ENCODE results near the gene NOS3. TPM values are rescaled to one million over a fixed set of nuclear protein-coding genes. Genes with fewer than 3 reads are reported as not detected.
A peak's percentile ranks its signal among the peaks of the same experiment; 100 is the strongest.
"Not testable (repeated sequence)": the region's sequence is repeated elsewhere in the genome, so short reads cannot be mapped to it uniquely, and the experiment has no call there.

The NOS3 gene
- total and polyA plus RNA-seq, 2 donors from 2014 or later: 9.3 to 51.7 TPM

GRCh38 chr7:151011097-151011409 is 20.2 kb downstream of the NOS3 start:
- DNase-seq: peak in 1 of 5 donors; percentile 23
- Histone ChIP-seq H3K36me3 (ENCODE audit: control insufficient read depth in 2 of 3, insufficient read depth in 3 of 3, low read length in 3 of 3) (no peaks in the 10 kb centered on the region), H3K27me3 (ENCODE audit: control insufficient read depth, insufficient read depth, low read length) (peaks cover 3% of the 10 kb centered on the region), H3K9ac (ENCODE audit: low read length in 3 of 3) (no peak overlapping the region), H3K9me3 (ENCODE audit: control insufficient read depth in 2 of 3, insufficient read depth in 1 of 3, low read length in 3 of 3) (no peaks in the 10 kb centered on the region), H3K4me3 (ENCODE audit: low read length in 3 of 3) (no peak overlapping the region), H3K4me1 (ENCODE audit: control insufficient read depth in 2 of 3, insufficient read depth in 2 of 3, low read depth in 1 of 3, low read length in 3 of 3) (peaks cover 0 to 20% (median 0%) of the 10 kb centered on the region in 3 donors), H3K27ac (ENCODE audit: low read depth in 2 of 2, low read length in 2 of 2) (no peak overlapping the region)
- no peak for FAIRE-seq
- intact Hi-C loops (cut with DNase I): no loop called here
- no peak for TF ChIP-seq CTCF (IDR thresholded peaks at IDR 0.05; ENCODE audit: borderline replicate concordance, extremely low read depth, insufficient read depth)

DNA sequence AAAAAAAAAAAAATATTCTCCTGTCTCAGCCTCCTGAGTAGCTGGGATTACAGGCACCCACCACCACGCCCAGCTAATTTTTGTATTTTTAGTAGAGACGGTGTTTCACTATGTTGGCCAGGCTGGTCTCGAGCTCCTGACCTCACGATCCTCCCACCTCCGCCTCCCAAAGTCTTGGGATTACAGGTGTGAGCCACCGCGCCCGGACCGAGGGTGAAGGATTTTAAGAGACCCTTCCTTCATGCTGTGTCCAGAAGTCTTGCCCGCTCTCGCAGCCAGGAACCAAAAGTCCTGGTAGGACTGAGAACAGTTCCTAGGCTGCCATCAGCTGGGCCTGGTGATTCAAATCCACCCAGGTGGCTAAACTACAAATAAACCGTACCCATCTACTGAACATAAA is 20.8 kb downstream of the NOS3 start:
- H3K9ac ChIP-seq (ENCODE audit: low read length in 3 of 3); H3K36me3 ChIP-seq (ENCODE audit: control insufficient read depth in 2 of 3, insufficient read depth in 3 of 3, low read length in 3 of 3); H3K27me3 ChIP-seq (ENCODE audit: control insufficient read depth, insufficient read depth, low read length); DNase-seq; H3K4me3 ChIP-seq (ENCODE audit: low read length in 3 of 3); H3K27ac ChIP-seq (ENCODE audit: low read depth in 2 of 2, low read length in 2 of 2); FAIRE-seq; intact Hi-C loops (cut with DNase I); H3K9me3 ChIP-seq (ENCODE audit: control insufficient read depth in 2 of 3, insufficient read depth in 1 of 3, low read length in 3 of 3): not testable (repeated sequence)
- peaks cover 0 to 20% (median 0%) of the 10 kb centered on the region in 3 donors for H3K4me1 ChIP-seq (ENCODE audit: control insufficient read depth in 2 of 3, insufficient read depth in 2 of 3, low read depth in 1 of 3, low read length in 3 of 3)

DNA sequence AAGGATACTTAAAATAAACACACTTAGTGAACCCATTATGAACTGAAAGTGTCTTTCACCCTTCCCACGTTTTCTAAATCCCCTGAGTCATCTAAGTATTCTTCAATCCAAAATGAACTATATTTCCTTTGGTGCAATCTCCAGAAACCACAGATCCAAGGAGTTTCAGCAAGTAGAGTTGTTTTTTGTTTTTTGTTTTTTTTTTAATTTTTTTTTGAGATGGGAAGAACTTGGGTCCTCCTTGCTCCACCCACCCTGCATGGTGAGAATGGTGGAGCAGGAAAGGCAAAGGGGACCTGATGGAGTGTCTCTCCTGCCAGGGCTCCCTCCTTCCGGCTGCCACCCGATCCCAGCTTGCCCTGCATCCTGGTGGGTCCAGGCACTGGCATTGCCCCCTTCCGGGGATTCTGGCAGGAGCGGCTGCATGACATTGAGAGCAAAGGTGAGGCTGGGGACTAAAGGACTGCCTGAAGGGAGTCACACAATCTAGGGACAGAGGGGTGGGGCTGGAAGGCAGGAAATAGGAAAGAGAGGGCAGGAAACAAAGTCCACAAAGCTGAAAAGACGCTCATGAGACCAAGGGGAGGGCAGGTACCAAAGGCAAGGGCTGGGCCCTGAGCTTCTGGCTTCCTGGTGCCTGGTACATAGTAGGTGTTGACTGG is 21.3 kb downstream of the NOS3 start:
- no peak for FAIRE-seq
- intact Hi-C loops (cut with DNase I): no loop called here

GRCh38 chr7:151012911-151013347 is 22.1 kb downstream of the NOS3 start:
- DNase-seq: peak; percentile 69 to 81 (median 72)

More for the DNA sequence above, 21.3 kb downstream of the NOS3 start:
- H3K9me3 ChIP-seq (ENCODE audit: control insufficient read depth in 2 of 3, insufficient read depth in 1 of 3, low read length in 3 of 3): no peaks in the 10 kb centered on the region
- H3K27ac ChIP-seq (ENCODE audit: low read depth in 2 of 2, low read length in 2 of 2): no peak overlapping the region
- peak in 1 of 5 donors; percentile 69 for DNase-seq
- H3K9ac ChIP-seq (ENCODE audit: low read length in 3 of 3): no peak overlapping the region
- peaks cover 4% of the 10 kb centered on the region for H3K27me3 ChIP-seq (ENCODE audit: control insufficient read depth, insufficient read depth, low read length)
- H3K4me1 ChIP-seq (ENCODE audit: control insufficient read depth in 2 of 3, insufficient read depth in 2 of 3, low read depth in 1 of 3, low read length in 3 of 3): peaks cover 0 to 20% (median 0%) of the 10 kb centered on the region in 3 donors
- no peaks in the 10 kb centered on the region for H3K36me3 ChIP-seq (ENCODE audit: control insufficient read depth in 2 of 3, insufficient read depth in 3 of 3, low read length in 3 of 3)
- TF ChIP-seq CTCF (IDR thresholded peaks at IDR 0.05; ENCODE audit: borderline replicate concordance, extremely low read depth, insufficient read depth): no peak
- no peak overlapping the region for H3K4me3 ChIP-seq (ENCODE audit: low read length in 3 of 3)

More at GRCh38 chr7:151012911-151013347, 22.1 kb downstream of the NOS3 start:
- Histone ChIP-seq H3K4me3 (ENCODE audit: low read length in 3 of 3) (no peak overlapping the region), H3K9me3 (ENCODE audit: control insufficient read depth in 2 of 3, insufficient read depth in 1 of 3, low read length in 3 of 3) (no peaks in the 10 kb centered on the region), H3K27ac (ENCODE audit: low read depth in 2 of 2, low read length in 2 of 2) (no peak overlapping the region), H3K27me3 (ENCODE audit: control insufficient read depth, insufficient read depth, low read length) (peaks cover 7% of the 10 kb centered on the region), H3K4me1 (ENCODE audit: control insufficient read depth in 2 of 3, insufficient read depth in 2 of 3, low read depth in 1 of 3, low read length in 3 of 3) (peaks cover 0 to 20% (median 0%) of the 10 kb centered on the region in 3 donors), H3K9ac (ENCODE audit: low read length in 3 of 3) (no peak overlapping the region), H3K36me3 (ENCODE audit: control insufficient read depth in 2 of 3, insufficient read depth in 3 of 3, low read length in 3 of 3) (no peaks in the 10 kb centered on the region)
- intact Hi-C loops (cut with DNase I): no loop called here
- FAIRE-seq: no peak
- peak; percentile 22 for TF ChIP-seq CTCF (IDR thresholded peaks at IDR 0.05; ENCODE audit: borderline replicate concordance, extremely low read depth, insufficient read depth)
